ENCODE results near the gene ST6GALNAC5. TPM values are rescaled to one million over a fixed set of nuclear protein-coding genes. Genes with fewer than 3 reads are reported as not detected.
"Not testable (repeated sequence)": the region's sequence is repeated elsewhere in the genome, so short reads cannot be mapped to it uniquely, and the experiment has no call there.

ST6GALNAC5 gene
- total RNA-seq, 1 donor, result 0.27 TPM

GRCh38 chr1:76933847-76934815, 66.9 kb downstream of the ST6GALNAC5 start:
- DNase-seq (ENCODE audit: low read depth in 2 of 3, low spot score in 2 of 3), result peak in 1 of 3 donors; percentile 12

- DNase-seq (ENCODE audit: low read depth in 2 of 3, low spot score in 2 of 3), result no peak
Measured at GRCh38 chr1:76938304-76938703, 71.0 kb downstream of the ST6GALNAC5 start.

- no peak for DNase-seq (ENCODE audit: low read depth in 2 of 3, low spot score in 2 of 3)
Measured at GRCh38 chr1:76939050-76939816, 72.0 kb downstream of the ST6GALNAC5 start.

GRCh38 chr1:76939817-76940216, 72.5 kb downstream of the ST6GALNAC5 start:
- no peak for DNase-seq (ENCODE audit: low read depth in 2 of 3, low spot score in 2 of 3)

GRCh38 chr1:76940571-76941335, 73.5 kb downstream of the ST6GALNAC5 start:
- DNase-seq (ENCODE audit: low read depth in 2 of 3, low spot score in 2 of 3), result no peak

GRCh38 chr1:76942549-76942948, 75.3 kb downstream of the ST6GALNAC5 start:
- no peak for DNase-seq (ENCODE audit: low read depth in 2 of 3, low spot score in 2 of 3)

GRCh38 chr1:76944942-76945341, 77.7 kb downstream of the ST6GALNAC5 start:
- DNase-seq (ENCODE audit: low read depth in 2 of 3, low spot score in 2 of 3), result no peak

- DNase-seq (ENCODE audit: low read depth in 2 of 3, low spot score in 2 of 3), result no peak
Measured at GRCh38 chr1:76948846-76949245, 81.6 kb downstream of the ST6GALNAC5 start.

GRCh38 chr1:76949503-76949902, 82.2 kb downstream of the ST6GALNAC5 start:
- DNase-seq (ENCODE audit: low read depth in 2 of 3, low spot score in 2 of 3), result no peak

GRCh38 chr1:76950306-76950705, 83.0 kb downstream of the ST6GALNAC5 start:
- DNase-seq (ENCODE audit: low read depth in 2 of 3, low spot score in 2 of 3), result no peak

GRCh38 chr1:76951153-76951552, 83.9 kb downstream of the ST6GALNAC5 start:
- no peak for DNase-seq (ENCODE audit: low read depth in 2 of 3, low spot score in 2 of 3)

GRCh38 chr1:76955652-76956051, 88.4 kb downstream of the ST6GALNAC5 start:
- DNase-seq (ENCODE audit: low read depth in 2 of 3, low spot score in 2 of 3), result no peak

- no peak for DNase-seq (ENCODE audit: low read depth in 2 of 3, low spot score in 2 of 3)
Measured at GRCh38 chr1:76957961-76958360, 90.7 kb downstream of the ST6GALNAC5 start.

- DNase-seq (ENCODE audit: low read depth in 2 of 3, low spot score in 2 of 3), result no peak
Measured at GRCh38 chr1:76958828-76959227, 91.5 kb downstream of the ST6GALNAC5 start.

GRCh38 chr1:76959556-76959955, 92.3 kb downstream of the ST6GALNAC5 start:
- no peak for DNase-seq (ENCODE audit: low read depth in 2 of 3, low spot score in 2 of 3)

GRCh38 chr1:76961181-76961819, 94.0 kb downstream of the ST6GALNAC5 start:
- DNase-seq (ENCODE audit: low read depth in 2 of 3, low spot score in 2 of 3), result no peak

GRCh38 chr1:76961820-76962207, 94.5 kb downstream of the ST6GALNAC5 start:
- no peak for DNase-seq (ENCODE audit: low read depth in 2 of 3, low spot score in 2 of 3)

GRCh38 chr1:76981267-76981666, 114.0 kb downstream of the ST6GALNAC5 start:
- DNase-seq (ENCODE audit: low read depth in 2 of 3, low spot score in 2 of 3), result not testable (repeated sequence)

- no peak for DNase-seq (ENCODE audit: low read depth in 2 of 3, low spot score in 2 of 3)
Measured at GRCh38 chr1:76989976-76990375, 122.7 kb downstream of the ST6GALNAC5 start.

GRCh38 chr1:76993036-76993435, 125.8 kb downstream of the ST6GALNAC5 start:
- no peak for DNase-seq (ENCODE audit: low read depth in 2 of 3, low spot score in 2 of 3)
